GM10847 (cell line): ENCODE measurements around the gene DDAH1.

Source experiments
- POLR2A ChIP-seq: IDR thresholded peaks from 2 replicates; pipeline ENCODE4 v1.6.1; 2011; ENCODE audit not compliant: insufficient read length; ENCODE audit errors: extremely low read depth

The DDAH1 gene

DNA sequence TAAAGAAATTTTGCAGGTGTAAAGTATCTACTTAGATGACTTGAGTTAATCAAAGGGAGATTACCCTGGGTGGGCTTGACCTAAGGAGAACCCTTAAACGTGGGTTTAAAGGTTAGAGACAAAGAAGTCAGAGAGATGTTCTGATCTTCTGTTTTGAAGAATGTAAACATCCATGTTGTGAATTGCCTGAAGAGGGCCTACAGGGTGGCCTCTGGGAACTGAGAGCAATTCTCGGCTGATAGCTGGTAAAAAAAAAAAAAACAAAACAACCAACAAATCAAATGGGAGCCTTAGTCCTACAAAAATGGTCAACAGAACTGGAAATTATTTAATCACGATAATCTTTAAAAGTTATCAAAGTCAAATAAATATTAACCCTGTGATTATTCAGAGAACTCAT, 99.1 kb downstream of the DDAH1 start:
- TF ChIP-seq POLR2A: no peak

DNA sequence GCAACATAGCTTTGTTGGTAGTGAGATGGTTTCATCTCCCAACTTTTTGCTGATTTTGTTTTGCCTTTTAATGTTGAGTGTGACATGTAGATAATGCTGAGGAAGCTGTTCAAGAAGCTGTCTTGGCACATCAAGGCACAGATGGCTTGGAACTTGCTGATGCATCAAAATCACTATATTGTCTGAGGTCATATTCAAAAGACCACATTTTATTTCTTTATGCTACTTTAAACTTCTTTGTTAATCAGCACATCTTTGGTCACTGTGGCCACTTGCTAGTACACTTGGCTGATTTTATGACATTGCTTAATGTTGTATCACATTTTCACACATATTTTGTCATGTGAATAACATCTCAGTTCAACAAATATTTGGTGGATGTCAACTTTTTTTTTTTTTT, 101.4 kb downstream of the DDAH1 start:
- no peak for TF ChIP-seq POLR2A

DNA sequence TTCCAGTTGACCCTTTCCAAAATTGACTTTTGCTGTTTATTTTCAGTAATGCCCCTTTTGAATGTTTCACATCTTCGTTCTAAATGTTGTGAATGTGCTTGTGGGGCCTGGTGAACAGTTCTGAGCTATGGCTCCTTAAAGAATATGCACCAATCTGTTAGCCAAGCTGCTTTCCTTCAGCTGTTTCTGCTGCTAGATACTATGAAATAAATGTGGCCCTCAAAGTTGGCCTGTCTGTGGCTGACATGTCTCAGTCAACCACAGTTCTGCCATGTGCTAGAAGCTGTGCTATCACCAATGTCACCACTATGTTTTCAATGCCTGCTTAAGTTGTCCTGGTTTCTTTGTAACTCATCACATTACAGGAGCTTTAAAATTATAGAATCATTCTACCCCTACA, 101.9 kb downstream of the DDAH1 start:
- no peak for TF ChIP-seq POLR2A

DNA sequence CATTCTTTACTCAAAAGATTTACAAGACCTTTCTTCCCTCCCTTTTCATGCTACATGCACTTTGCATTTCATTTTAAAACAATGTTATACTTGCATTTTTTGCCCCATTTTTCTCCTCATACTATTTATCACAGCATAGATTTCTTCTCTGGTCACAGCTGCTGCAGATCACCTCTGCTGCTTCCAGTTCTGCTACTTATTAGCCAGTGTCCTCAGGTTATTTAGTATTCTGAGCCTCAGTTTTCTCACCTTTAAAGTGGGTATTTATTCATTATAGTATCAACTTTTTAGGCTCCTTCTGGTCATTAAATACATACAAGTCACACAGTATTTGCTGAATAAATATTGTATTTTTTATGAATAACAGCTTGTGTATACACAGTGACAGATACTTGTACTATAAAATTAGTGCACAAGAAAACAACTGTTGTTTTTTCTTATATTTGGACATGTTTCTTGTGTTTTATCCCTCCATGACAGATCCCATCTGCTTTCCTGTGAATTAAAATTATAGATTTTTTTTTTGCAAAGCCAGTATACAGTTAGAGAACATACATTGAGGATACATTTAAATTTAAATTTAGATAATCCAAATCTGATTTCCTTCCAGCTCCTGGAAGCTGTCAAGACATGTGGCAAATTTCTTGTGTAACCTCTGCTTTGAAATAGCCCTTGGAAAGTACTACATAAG, 103.2 kb downstream of the DDAH1 start:
- no peak for TF ChIP-seq POLR2A

DNA sequence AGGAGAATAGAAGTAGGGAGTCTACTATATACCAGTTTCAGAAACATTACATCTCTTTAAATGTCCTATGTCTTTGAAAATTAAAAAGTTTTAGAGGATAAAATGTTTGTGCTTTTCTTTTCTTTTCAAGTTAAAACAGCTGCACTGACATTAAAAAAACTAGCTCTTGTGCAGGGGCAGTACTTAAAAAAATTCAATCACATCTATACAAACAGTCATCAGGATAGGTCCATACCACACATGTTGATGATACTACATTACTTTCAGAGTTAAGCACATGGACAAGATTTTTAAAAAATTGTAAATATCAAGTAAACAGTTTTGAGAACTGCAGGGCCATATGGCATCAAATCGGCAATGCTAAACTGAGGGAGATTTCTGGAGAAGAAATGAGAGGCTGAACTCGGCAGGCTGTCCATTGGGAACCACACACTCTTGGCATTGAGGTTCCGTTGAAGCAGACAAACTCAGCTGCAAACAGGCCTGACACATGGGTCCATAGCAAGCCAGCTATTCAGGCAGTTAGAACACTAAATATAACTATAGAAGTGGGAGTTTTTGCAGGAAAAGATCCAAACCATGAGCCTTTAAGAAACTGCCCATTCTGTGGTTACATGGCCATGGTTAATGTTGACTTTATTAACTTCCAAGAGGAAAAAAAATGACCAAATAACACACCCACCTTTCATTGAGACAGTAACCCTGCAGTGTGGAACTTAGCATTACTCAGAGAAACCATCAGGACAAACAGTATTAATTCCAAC, 104.0 kb downstream of the DDAH1 start:
- no peak for TF ChIP-seq POLR2A

DNA sequence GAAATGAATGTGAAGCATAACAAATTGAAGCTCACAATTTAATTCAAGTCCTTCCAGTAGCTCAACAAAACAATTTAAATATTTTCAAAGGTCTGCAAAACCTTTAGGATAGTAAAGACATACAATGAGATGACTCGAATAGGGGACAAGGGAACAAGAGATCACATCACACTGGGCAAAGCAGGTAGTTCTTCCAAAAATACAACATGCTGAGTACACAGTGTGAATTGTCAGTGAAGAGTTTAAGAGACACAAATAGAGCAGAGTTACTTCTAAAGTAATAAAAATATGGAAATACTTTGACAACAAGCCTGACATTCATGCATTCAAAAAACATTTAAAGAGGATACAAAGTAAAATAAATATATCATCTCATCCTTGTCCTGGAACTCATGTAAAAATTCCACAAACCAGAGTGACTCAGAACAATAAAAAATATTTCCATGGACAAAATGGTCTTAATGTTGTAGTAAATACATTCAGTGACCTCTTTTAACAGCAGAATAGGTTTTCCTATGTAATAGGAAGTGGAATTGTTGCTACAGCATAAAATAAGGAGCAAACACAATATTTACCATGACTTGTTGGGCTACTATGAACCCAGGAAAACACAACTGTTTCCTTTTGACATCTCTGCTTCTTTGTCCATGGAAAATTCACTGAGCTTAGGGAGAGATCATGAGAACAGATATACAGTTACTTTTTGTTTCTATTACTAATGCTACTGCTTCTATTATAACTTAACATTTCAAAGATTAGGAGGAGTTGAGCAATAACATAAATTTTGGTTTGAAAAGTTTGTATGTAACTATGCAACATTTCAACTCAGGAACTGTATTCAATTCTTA, 104.9 kb downstream of the DDAH1 start:
- no peak for TF ChIP-seq POLR2A

DNA sequence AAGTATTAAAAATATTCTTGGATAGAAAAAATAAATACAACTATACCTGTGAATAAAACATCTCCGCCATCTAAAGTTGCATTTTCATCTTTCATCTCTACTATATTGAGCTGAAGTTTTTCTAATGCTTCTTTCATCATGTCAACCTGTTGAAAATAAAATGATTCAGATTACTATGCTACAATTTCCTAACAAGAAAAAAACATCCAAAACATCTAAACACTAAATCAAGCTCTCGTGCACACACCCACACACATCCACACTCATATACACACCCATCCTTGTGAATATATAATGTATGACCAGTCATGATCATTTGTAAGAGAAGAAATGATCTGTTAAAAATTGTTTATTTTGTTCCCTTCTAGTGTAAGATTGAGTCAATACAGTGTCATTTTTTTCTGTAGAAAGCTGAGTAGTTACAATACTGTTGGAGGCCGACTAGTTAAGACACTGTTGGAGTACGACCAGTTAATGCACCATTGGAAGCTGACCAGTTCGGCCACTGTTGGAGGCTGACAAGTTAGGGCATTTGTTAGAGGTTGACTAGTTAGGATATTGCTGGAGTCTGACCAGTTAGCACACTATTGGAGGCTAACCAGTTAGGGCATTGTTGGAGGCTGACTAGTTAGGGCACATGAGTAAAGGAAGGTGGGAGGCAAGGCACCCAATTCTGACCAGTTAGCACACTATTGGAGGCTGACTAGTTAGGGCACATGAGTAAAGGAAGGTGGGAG, 106.1 kb downstream of the DDAH1 start:
- no peak for TF ChIP-seq POLR2A

DNA sequence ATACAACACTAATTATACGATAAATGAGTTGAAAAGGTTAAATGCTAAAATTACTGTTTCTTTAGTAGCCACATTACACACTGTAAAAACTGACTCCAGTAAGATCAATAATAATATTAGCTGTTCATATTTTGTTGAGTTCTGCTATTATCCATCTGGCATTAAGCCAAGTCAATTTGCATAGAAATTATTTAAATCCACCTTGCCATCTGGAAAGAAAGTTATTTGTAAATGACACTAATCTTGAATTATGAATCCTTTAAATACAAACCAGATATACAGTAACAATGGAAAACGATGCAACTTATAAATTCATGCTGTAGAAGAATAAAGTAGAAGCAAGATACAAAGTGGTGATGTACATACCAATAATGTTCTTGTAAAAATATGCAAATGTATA, 107.1 kb downstream of the DDAH1 start:
- no peak for TF ChIP-seq POLR2A

DNA sequence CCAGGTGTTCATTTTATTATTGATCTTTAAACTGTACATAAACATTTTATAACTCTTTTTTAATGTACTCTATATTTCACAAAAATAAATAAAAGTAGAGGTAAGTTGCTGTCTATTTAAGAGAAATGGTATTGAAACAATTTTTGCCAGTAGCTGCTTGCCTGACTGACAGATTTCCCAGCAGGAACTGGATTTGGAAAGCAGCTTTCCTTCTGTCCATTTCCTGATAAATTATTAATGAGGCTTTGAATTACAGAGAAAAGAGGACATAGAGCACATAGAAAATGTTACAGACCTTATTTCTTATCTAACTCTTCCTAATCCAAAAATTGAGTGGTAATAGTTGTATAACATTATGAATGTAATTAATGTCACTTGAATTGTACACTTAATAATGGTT, 108.8 kb downstream of the DDAH1 start:
- no peak for TF ChIP-seq POLR2A

DNA sequence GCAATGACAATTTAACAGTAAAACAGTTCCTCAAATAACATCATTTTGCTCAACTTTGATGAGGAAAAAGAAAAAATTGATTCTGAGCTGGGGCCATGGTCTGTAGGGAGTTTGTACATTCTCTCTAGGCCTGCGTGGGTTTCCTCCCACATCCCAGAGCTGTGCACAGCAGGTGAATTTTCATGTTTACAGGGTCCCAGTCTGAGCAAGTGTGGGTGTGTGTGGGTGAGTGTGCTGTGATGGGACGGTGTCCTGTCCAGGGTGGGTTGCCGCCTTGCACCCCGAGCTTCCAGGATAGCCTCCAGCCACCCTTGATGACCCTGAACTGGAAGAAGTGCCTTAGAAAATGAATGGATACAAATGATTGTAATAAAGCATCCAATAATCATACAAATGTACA, 112.9 kb downstream of the DDAH1 start:
- TF ChIP-seq POLR2A: no peak

DNA sequence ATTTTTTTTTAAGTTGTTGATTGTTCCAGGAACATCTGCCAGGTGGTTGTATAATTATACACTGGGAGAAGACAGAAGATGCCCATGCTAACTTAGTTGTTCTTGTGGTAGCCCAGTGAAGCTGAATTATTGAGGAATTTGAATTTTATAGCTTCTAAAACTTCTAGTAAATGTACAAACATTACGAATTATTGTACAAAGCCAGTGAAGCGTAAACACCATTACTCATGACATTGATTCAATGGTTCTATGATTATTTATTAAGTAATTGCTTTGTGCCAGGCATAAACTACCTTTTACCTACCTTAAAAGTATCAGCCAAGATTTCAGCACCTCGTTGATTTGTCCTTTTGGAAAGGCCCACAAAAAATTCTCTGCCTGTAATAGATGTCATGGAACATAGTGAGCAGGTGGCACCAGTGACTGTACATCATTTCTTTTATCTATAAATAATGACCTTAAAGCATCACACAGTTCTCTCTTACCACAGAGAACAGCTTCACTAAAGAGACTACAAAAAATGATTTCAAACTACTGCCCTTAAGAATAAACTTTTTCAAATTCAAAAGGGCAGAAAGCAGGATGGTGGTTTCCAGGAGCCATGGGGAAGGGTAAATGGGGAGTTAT, 113.6 kb downstream of the DDAH1 start:
- TF ChIP-seq POLR2A: no peak

DNA sequence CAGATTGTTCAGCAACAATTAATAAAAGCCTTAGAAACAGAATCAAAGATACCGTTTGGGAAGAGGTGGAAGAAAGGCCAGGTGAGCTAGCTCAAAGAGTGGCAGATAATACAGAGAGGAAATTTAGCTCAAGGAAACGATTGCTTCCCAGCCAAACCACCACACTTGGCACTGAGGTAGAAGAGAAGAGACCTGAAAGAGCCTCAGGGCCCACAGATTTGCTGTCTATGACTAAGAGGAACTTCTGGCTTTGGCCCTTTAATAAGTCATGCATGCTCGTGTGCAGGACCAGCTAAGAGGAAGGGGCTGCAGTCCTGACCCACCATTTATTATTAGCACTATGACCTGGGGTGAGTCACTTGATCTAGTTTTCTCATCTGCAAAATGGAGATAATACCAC, 115.7 kb downstream of the DDAH1 start:
- no peak for TF ChIP-seq POLR2A

DNA sequence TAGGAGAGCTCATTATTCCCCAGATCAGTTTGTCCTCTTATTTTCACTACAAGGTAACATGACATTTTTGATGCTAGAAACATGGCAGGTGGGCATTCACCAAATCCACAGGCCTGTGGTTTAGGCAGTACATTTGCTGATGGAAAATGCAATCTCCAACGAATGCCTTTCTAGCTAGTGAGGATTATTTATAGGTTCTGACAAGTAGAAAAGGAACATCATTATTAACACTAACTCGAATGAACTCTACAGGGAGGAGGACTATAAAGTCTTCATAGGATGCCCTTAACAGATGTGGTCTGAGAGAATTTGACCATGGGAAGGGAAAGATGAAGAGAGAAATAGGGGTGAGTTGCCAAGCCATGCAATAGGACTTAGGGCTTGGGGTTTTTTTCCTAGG, 117.1 kb downstream of the DDAH1 start:
- no peak for TF ChIP-seq POLR2A

DNA sequence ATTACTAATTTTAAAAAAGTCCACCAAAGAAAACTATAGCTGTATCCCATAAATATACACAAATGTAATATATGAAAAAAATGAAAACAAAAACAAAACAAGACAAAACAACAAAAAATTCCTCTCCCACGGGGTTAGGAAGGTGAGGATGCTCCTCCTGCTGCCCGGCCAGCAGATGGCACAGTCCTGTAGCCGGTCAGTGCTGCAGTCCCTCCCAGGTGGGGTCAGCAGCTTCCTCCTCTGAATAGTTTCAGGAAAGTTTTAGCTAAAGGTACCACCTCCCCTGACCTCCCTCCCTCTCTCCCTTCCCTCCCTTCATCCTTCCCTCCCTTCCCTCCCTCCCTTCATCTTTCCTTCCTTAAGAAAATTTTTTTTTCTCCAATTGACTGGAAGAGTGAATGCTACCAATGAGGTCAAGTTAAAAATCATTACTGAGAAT, 120.7 kb downstream of the DDAH1 start:
- TF ChIP-seq POLR2A: no peak
